Ishikawa (cell line): ENCODE data around the gene TH.

ENCODE experiments used
- CEBPB ChIP-seq: IDR thresholded peaks from 2 replicates; pipeline ENCODE4 v1.6.1; 2012
- CREB1 ChIP-seq: IDR thresholded peaks from 2 replicates; pipeline ENCODE4 v1.6.1; 2012; ENCODE audit warnings: low read depth
- EGR1 ChIP-seq: IDR thresholded peaks from 2 replicates; pipeline ENCODE4 v1.6.1; 2012
- EP300 ChIP-seq: IDR thresholded peaks from 2 replicates; pipeline ENCODE4 v1.6.1; 2012; ENCODE audit warnings: borderline replicate concordance
- FOXM1 ChIP-seq: IDR thresholded peaks from 2 replicates; pipeline ENCODE4 v1.6.1; 2012; ENCODE audit warnings: low read depth, borderline replicate concordance
- MAX ChIP-seq: IDR thresholded peaks from 2 replicates; pipeline ENCODE4 v1.6.1; 2012
- NFIC ChIP-seq: IDR thresholded peaks from 2 replicates; pipeline ENCODE4 v1.6.1; 2012
- RAD21 ChIP-seq: IDR thresholded peaks from 2 replicates; pipeline ENCODE4 v1.6.1; 2012; ENCODE audit warnings: low read depth
- REST ChIP-seq: IDR thresholded peaks from 2 replicates; pipeline ENCODE4 v1.6.1; 2012; ENCODE audit warnings: low read depth, mild to moderate bottlenecking
- TAF1 ChIP-seq: IDR thresholded peaks from 2 replicates; pipeline ENCODE4 v1.6.1; 2012; ENCODE audit warnings: low read depth, mild to moderate bottlenecking
- TCF12 ChIP-seq: IDR thresholded peaks from 2 replicates; pipeline ENCODE4 v1.6.1; 2012; ENCODE audit warnings: low read depth
- TEAD4 ChIP-seq: IDR thresholded peaks from 2 replicates; pipeline ENCODE4 v1.6.1; 2012
- USF1 ChIP-seq: IDR thresholded peaks from 2 replicates; pipeline ENCODE4 v1.6.1; 2012
- YY1 ChIP-seq: IDR thresholded peaks from 2 replicates; pipeline ENCODE4 v1.6.1; 2012; ENCODE audit warnings: low read depth
- ZBTB7A ChIP-seq: IDR thresholded peaks from 2 replicates; pipeline ENCODE4 v1.6.1; 2012; ENCODE audit warnings: low read depth

TH gene

GRCh38 chr11:2172676-2173075 lies 1.1 kb upstream of the TH start:
- no peak for TF ChIP-seq USF1
- TF ChIP-seq CREB1 = no peak
- no peak for TF ChIP-seq EGR1
- TF ChIP-seq TAF1 = no peak
- TF ChIP-seq REST = no peak
- no peak for TF ChIP-seq NFIC
- TF ChIP-seq FOXM1 = no peak
- TF ChIP-seq TCF12 = no peak
- no peak for TF ChIP-seq TEAD4
- TF ChIP-seq CEBPB = no peak
- TF ChIP-seq RAD21 = no peak

- TF ChIP-seq CEBPB (no peak), TCF12 (no peak), FOXM1 (no peak), YY1 (no peak), ZBTB7A (no peak), RAD21 (no peak), EP300 (no peak), EGR1 (no peak), NFIC (no peak), TAF1 (no peak), REST (no peak), USF1 (no peak), CREB1 (no peak), MAX (no peak), TEAD4 (no peak)
Observed at GRCh38 chr11:2169626-2170570, 1.7 kb downstream of the TH start.

GRCh38 chr11:2169005-2169378 lies 2.6 kb downstream of the TH start:
- TF ChIP-seq ZBTB7A (no peak), CEBPB (no peak), YY1 (no peak), NFIC (no peak), USF1 (no peak), REST (no peak), TCF12 (no peak)

- TF ChIP-seq REST = no peak
- no peak for TF ChIP-seq CEBPB
- TF ChIP-seq MAX = no peak
- no peak for TF ChIP-seq YY1
- no peak for TF ChIP-seq TEAD4
- no peak for TF ChIP-seq NFIC
- TF ChIP-seq TCF12 = no peak
- no peak for TF ChIP-seq CREB1
Observed at GRCh38 chr11:2168286-2169004, 3.2 kb downstream of the TH start.
